GM23248 (cell line): ENCODE measurements around the gene FMN2.

Experiments used
- EZH2 ChIP-seq: fragments of 200-600 bp; sonication (generic); IDR thresholded peaks from 2 replicates; pipeline ENCODE4 v1.6.1; 2018; ENCODE audit warnings: antibody characterized with exemption, mild to moderate bottlenecking; ENCODE audit not compliant: insufficient read depth, poor library complexity, severe bottlenecking
- EZH2phosphoT487 ChIP-seq: fragments of 200-600 bp; sonication (generic); IDR thresholded peaks from 2 replicates; pipeline ENCODE4 v1.6.1; 2018; ENCODE audit warnings: antibody characterized with exemption, moderate library complexity, mild to moderate bottlenecking, low read depth; ENCODE audit not compliant: insufficient read depth

- no peak for TF ChIP-seq EZH2
- no peak for TF ChIP-seq EZH2phosphoT487
Observed at GRCh38 chr1:240351690-240352089, 260.0 kb downstream of the FMN2 start.
